HG03139 (cell line): ENCODE data around the gene SORCS2.

Experiments used
- ATAC-seq: cut with Tn5 transposase; IDR thresholded peaks from one replicate; pipeline ENCODE4 v1.9.1; 2021; ENCODE audit not compliant: unreplicated experiment

The SORCS2 gene

GRCh38 chr4:7285244-7286094 is 93.1 kb downstream of the SORCS2 start:
- ATAC-seq, result no peak

GRCh38 chr4:7286170-7286569 is 93.8 kb downstream of the SORCS2 start:
- ATAC-seq, result no peak

- no peak for ATAC-seq
Observed at GRCh38 chr4:7286798-7287197, 94.5 kb downstream of the SORCS2 start.

GRCh38 chr4:7287274-7287917 is 95.1 kb downstream of the SORCS2 start:
- no peak for ATAC-seq

DNA sequence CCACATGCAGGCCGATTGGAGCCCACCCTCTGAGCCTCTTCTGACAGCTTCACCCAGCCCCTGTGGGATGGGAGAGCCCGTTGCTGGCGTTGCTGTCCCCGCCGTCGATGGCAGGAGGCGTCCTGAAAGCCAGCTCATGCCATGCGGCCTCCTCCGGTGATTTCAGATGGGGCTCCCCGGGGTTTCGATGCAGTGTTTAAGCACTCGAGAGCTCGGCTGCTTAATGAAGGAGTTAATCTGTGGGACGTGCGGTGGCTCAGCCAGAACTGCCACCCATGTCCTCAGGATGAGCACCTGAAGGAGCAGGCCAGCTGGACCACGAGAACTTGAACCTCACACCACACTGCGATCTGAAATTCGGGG is 95.6 kb downstream of the SORCS2 start:
- no peak for ATAC-seq

DNA sequence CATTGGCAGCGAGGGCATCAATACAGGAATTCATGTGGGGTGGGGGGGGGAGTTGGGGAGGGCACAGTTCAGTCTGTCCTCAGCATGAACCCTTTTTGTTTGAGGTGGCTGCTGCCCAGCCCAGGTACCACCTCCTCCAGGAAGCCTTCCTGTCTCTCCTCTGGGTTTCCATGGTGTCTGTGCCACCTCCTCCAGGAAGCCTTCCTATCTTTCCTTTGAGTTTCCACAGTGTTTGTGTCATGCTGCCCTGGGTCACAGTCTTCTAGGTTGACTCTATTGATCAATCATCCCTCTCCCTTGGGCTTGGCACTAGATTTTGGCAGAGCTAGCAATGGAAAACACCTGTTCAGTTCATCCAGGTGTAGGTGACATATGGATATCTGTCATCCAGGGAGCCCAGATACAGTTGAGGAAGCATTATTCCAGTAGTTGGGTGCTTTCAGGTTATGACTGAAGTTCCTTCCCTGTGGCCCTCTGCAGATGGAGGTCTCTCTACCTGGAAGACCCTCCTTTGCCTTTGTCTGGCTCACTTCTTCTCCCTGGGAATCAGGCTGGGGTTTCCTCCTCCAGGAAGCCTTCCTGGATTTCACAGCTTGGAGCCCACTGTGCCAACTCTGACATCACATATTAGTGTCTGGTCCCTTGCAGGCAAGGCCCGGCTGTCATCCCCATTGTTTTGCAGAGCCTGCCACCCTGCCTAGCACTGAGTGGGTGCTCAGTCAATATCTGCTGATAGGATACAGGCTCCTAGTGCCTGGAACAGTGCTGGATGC is 96.6 kb downstream of the SORCS2 start:
- ATAC-seq, result no peak

DNA sequence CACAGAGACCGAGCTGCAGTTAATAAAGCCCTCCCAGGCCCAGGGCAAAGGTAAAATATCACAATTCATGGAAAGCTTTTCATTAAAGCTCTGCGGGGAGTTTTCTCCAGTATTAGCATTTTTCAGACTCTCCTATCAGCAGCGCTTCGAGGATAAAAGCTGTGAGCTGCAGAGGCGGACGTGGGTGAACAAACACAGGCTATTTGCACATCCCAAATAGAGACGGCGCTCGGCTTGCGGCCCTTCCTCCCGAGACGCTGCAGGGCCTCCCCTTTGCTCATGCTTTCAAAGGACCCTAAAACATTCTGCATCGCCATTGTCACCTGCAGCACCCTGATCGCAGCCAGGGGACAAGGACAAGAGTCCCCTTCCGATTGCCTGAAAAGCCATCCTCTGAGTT is 97.3 kb downstream of the SORCS2 start:
- no peak for ATAC-seq

DNA sequence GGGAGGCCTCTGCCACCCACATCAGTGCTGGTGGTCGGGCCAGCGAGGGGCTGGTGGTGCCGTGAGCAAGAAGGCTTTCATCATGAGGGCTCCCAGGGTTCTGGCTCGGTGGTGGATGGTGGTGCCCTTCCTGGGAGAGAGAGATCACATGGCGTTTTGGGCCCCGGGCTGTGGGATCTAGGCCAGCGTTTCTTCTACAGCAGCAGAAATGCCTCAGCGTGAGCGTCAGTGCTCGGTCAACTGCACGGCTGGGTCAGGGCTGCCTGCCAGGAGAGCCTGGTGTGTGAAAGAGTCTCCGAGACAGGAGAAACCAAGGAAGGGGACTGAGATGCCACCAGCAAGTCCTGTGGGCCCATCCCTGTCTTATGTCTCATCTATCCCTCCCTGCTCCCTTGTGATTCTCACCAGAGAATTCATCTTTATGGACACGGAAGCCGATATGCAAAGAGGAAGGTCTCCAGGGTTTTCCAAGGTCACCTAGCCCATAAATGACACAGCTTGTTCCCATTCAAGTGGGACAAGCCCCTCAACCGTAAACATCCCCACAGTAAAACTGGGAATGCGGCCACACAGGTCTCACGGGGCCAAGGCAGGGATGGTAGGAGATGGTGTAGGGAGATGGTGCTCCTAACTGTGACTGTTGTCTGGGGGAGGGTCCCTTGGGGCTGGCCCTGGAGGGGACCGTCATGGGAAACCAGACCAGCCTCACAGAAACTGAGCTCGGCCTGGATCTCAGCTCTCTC is 99.2 kb downstream of the SORCS2 start:
- ATAC-seq, result no peak

- ATAC-seq, result no peak
Observed at GRCh38 chr4:7293703-7294102, 101.4 kb downstream of the SORCS2 start.

DNA sequence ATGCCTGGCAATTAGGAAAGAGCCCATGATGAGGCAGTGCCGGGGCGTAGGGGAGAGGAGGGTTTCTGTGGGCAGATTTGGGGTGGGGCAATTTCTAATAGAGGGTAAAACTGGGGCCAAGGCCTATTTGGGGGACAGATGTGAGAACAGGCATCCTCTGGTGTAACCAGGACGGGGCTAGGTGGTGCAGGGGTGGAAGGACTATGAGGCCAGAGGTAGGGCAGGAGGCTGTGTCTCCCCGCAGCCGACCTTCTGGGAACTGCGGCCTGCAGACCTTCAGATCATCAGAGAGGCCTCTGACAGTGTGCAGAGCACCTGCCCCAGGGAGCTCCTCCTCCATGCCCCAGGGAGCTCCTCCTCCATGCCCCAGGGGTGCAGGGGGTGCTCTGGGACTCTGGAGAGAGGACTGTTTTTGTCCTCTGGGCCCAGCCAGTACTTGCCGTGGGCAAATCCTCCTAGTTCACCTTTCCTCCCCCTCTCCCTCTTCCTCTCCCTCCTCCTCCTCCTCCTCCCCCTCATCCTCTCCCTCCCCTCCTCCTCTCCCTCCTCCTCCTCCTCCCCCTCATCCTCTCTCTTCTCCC is 101.9 kb downstream of the SORCS2 start:
- ATAC-seq, result no peak

DNA sequence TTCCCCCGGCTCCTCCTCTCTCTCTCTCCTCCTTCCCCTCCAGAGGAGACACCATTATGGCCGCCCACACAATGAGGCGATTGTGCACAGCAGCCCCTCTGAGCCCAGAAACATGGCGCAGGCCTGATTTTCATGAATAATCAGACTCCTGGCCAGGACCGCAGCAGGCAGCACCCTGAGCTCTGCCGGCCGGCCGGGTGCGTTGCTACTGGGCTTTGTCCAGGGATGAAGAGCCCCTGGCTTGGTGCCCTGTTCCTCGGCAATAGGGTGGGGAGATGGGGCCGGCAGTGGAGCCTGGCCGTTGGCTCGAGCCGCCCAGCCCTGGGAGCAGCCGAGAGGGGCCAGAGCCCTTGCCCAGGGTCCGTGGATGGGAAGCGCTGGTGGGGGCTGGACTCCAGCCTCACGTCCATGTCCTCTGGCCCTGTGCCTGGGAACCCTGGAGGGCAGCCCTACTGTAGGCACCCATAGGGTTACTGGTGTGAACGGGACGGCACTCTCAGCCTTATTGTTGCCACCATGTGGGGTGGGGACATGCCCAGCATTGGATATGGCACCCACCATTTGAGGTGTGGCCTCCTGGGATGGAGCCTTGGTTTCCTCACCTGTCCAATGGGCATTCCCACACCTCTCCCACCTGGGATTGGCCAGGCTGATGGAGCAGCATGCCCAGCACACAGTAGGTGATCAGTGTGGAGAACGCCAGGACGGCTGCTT is 103.0 kb downstream of the SORCS2 start:
- no peak for ATAC-seq

- ATAC-seq, result no peak
Observed at GRCh38 chr4:7295911-7296660, 103.7 kb downstream of the SORCS2 start.

- no peak for ATAC-seq
Observed at GRCh38 chr4:7296661-7297335, 104.5 kb downstream of the SORCS2 start.

GRCh38 chr4:7297374-7297773 is 105.0 kb downstream of the SORCS2 start:
- ATAC-seq, result no peak

DNA sequence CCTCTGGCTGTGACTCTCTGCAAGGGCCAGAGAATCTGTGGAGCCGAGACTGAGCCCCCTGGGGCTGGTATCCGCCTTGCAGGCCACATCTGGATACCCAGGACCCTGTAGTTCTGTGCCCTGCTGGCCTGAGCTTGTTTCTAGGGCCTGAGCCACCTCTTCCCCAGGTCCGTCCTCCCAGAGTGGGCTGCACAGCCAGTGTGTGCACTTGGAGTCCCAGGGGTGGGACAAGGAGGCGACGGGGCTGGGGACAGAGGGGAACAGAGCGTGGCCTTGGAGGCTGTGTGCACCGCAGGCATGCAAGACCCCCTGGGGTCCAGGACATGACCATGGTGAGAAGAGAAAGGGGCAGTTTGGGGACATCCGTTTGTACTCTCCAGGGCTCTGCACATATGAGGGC is 105.5 kb downstream of the SORCS2 start:
- no peak for ATAC-seq

- ATAC-seq, result no peak
Observed at GRCh38 chr4:7298619-7299009, 106.3 kb downstream of the SORCS2 start.

DNA sequence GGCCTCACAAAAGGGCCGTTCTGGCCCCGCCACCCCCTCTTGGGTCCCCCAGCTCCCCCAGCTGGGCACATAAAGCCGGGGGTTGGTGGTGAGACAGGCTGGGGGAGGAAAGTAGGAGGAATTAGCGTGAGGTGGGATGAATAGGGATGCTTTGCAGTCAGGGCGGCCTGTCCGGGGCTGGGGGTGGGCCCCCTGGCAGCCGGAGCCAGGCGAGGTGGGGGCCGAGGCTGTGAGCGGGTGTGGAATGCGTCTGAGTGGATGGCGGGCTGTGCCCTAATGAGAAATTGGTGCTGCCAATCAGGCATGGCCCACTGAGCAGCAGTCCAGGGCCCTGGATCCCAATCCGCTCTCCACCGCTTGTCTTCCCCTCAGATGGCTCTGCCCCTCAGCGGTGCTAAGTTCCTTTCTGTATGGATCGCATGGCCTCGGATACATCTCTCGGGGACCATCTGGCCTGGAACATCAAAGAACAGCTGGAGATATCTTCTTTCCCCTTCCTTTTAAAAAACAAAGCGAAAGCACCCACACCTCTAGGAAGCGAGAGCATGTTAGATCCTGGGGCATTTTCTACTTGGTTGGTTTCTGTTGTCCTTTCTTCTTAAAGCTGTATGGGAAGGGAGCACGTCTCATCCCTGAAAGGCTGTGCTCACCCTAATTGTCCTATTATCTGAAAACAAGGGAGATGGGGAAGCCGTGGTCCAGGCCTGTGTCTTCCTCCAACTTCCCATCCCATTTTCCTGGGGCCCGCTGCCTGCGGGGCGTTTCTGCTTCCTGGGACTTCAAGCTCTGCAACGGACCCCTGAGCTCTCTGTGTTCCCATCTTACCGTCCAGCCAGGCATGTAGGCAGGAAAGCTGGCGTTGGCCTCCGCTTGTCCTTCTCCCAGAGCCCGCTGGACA is 106.9 kb downstream of the SORCS2 start:
- ATAC-seq, result no peak
